ENCODE data around the gene STARD7. TPM values are rescaled to one million over a fixed set of nuclear protein-coding genes. Genes with fewer than 3 reads are reported as not detected.
"Not testable (repeated sequence)": the region's sequence is repeated elsewhere in the genome, so short reads cannot be mapped to it uniquely, and the experiment has no call there.

Gene STARD7
- total RNA-seq: 132 and 133 TPM in 2 replicates
- 140 TPM for total RNA-seq (2013)
- 35.1 and 42.9 TPM in 2 replicates for polyA plus RNA-seq
- polyA minus RNA-seq: 83.3 and 102 TPM in 2 replicates

GRCh38 chr2:96208143-96209010, at the start of gene STARD7:
Gene STARD7, minus strand, starts transcription at chr2:96208827. Its CDS starts 393 bp downstream, at chr2:96208434.
- H3K4me2 ChIP-seq (replicated peaks; ENCODE audit: low read depth, low read length, poor library complexity, severe bottlenecking): peak within 1 kb of the TSS; percentile 82
- H3K9me3 Mint-ChIP-seq (ENCODE audit: insufficient read depth): no peaks in the 10 kb centered on the region
- peaks cover 74% of the 10 kb centered on the region for H3K79me2 ChIP-seq (ENCODE audit: control insufficient read depth, insufficient read depth, low read length)
- H3K4me3 Mint-ChIP-seq: peak within 1 kb of the TSS; percentile 95
- no peak for TF ChIP-seq EZH2 (IDR thresholded peaks at IDR 0.05; ENCODE audit: borderline replicate concordance, insufficient read depth, low read depth, low read length, poor library complexity, severe bottlenecking)
- H3K9me3 ChIP-seq (ENCODE audit: control extremely low read depth in 1 of 3, control insufficient read depth in 2 of 3, insufficient read depth in 1 of 3, low read length in 2 of 3): no peaks in the 10 kb centered on the region
- peak within 1 kb of the TSS; percentile 84 to 91 (median 89) for H3K4me3 ChIP-seq (ENCODE audit: control extremely low read depth in 1 of 5, extremely low read depth in 1 of 5, insufficient read depth in 1 of 5, low read depth in 2 of 5, low read length in 4 of 5)
- H3K27ac Mint-ChIP-seq: peak within 1 kb of the TSS; percentile 91
- under 1% methylated on average over 100 of the region's 100 CpGs for WGBS (ENCODE audit: insufficient coverage)
- H2AFZ ChIP-seq (ENCODE audit: insufficient read depth, low read depth, low read length, poor library complexity, severe bottlenecking): peak within 1 kb of the TSS; percentile 88
- peaks cover 46 to 65% of the 10 kb centered on the region in 2 donors for H3K4me1 ChIP-seq (ENCODE audit: control insufficient read depth in 2 of 2, insufficient read depth in 2 of 2, low read length in 2 of 2)
- no peaks in the 10 kb centered on the region for H3K27me3 ChIP-seq (replicated peaks in 1 of 4; ENCODE audit: control extremely low read depth in 1 of 4, control insufficient read depth in 3 of 4, insufficient read depth in 4 of 4, low read length in 3 of 4)
- ATAC-seq (ENCODE audit: low read depth): peak; percentile 86
- peak within 1 kb of the TSS; percentile 75 to 79 for H3K27ac ChIP-seq (ENCODE audit: low read length in 2 of 2)
- POLR2A ChIA-PET: interaction anchor here (0.5 to 2.3 kb wide), 14 partner anchors 17 to 114 kb away, joined by 3 to 14 read pairs (median 6); partner anchors contain the start of genes CIAO1, DUSP2 and TMEM127
- CTCF ChIA-PET: interaction anchor here (1.0 to 2.3 kb wide), 13 partner anchors 8 to 607 kb away, joined by 3 to 23 read pairs (median 6); partner anchors contain the start of gene CNNM3
- peaks cover 63% of the 10 kb centered on the region for H3K4me1 Mint-ChIP-seq
- H3K9ac ChIP-seq (ENCODE audit: low read length): peak within 1 kb of the TSS; percentile 88
- H4K20me1 ChIP-seq (ENCODE audit: control insufficient read depth, insufficient read depth, low read length, poor library complexity, severe bottlenecking): peaks cover 42% of the 10 kb centered on the region
- intact Hi-C loops (cut with micrococcal nuclease): loop anchor here (1.0 to 10.0 kb wide), 7 partner anchors 16 to 328 kb away; partner anchors contain the start of genes ARID5A, CIAO1, DUSP2 and NCAPH
- peak; percentile 97 for DNase-seq
- H3K36me3 ChIP-seq (replicated peaks in 1 of 2; ENCODE audit: control extremely low read depth in 1 of 2, control insufficient read depth in 1 of 2, extremely low read depth in 1 of 2, insufficient read depth in 2 of 2, low read length in 1 of 2): no peaks in the 10 kb centered on the region
- no peaks in the 10 kb centered on the region for H3K27me3 Mint-ChIP-seq

GRCh38 chr2:96257744-96258143, 49.1 kb upstream of the STARD7 start:
- H3K4me3 ChIP-seq (ENCODE audit: control extremely low read depth in 1 of 5, extremely low read depth in 1 of 5, insufficient read depth in 1 of 5, low read depth in 2 of 5, low read length in 4 of 5); H2AFZ ChIP-seq (ENCODE audit: insufficient read depth, low read depth, low read length, poor library complexity, severe bottlenecking); H3K9me3 Mint-ChIP-seq (ENCODE audit: insufficient read depth); H3K9ac ChIP-seq (ENCODE audit: low read length); H3K27me3 ChIP-seq (replicated peaks in 1 of 4; ENCODE audit: control extremely low read depth in 1 of 4, control insufficient read depth in 3 of 4, insufficient read depth in 4 of 4, low read length in 3 of 4); H3K27me3 Mint-ChIP-seq; DNase-seq; ATAC-seq (ENCODE audit: low read depth); intact Hi-C loops (cut with micrococcal nuclease); H3K9me3 ChIP-seq (ENCODE audit: control extremely low read depth in 1 of 3, control insufficient read depth in 2 of 3, insufficient read depth in 1 of 3, low read length in 2 of 3): not testable (repeated sequence)
- peaks cover 0 to 49% of the 10 kb centered on the region in 2 experiments for H3K36me3 ChIP-seq (replicated peaks in 1 of 2; ENCODE audit: control extremely low read depth in 1 of 2, control insufficient read depth in 1 of 2, extremely low read depth in 1 of 2, insufficient read depth in 2 of 2, low read length in 1 of 2)
- H3K79me2 ChIP-seq (ENCODE audit: control insufficient read depth, insufficient read depth, low read length): peaks cover 88% of the 10 kb centered on the region
- peaks cover 35% of the 10 kb centered on the region for H4K20me1 ChIP-seq (ENCODE audit: control insufficient read depth, insufficient read depth, low read length, poor library complexity, severe bottlenecking)
- peak overlapping the region; percentile 59 for H3K4me3 Mint-ChIP-seq
- ChIA-PET CTCF (interaction anchor here (4.2 kb wide), 1 partner anchor 24 kb away, joined by 17 read pairs; no protein-coding TSS in a partner anchor), POLR2A (interaction anchor here (1.5 kb wide), 1 partner anchor 49 kb away, joined by 3 read pairs; the partner anchor contains the start of gene STARD7)
- peak overlapping the region; percentile 9 for H3K4me2 ChIP-seq (replicated peaks; ENCODE audit: low read depth, low read length, poor library complexity, severe bottlenecking)
- WGBS (ENCODE audit: insufficient coverage): 100% methylated on average over 2 of the region's 3 CpGs
- peaks cover 64 to 74% of the 10 kb centered on the region in 2 donors for H3K4me1 ChIP-seq (ENCODE audit: control insufficient read depth in 2 of 2, insufficient read depth in 2 of 2, low read length in 2 of 2)
- H3K4me1 Mint-ChIP-seq: peaks cover 73% of the 10 kb centered on the region
- H3K27ac Mint-ChIP-seq: peak overlapping the region; percentile 92
- H3K27ac ChIP-seq (ENCODE audit: low read length in 2 of 2): peak overlapping the region in 1 of 2 donors; percentile 64

All from B cell (primary cell).